Lung (tissue), 12 donors: ENCODE data around the gene SLC41A3. TPM values are rescaled to one million over a fixed set of nuclear protein-coding genes. Genes with fewer than 3 reads are reported as not detected.

Experiments
- ATAC-seq: fragments of 200-7000 bp; cut with Tn5 transposase; one replicate; pipeline ENCODE4 v1.9.1; 2020; ENCODE audit warnings: moderate number of reproducible peaks; ENCODE audit not compliant: insufficient read depth, low FRiP score
- DNase-seq, 3 donors: peaks; one replicate each; pipeline ENCODE4 v3.0.0-alpha.2; 2013 to 2017
- H3K27ac ChIP-seq, 2 donors: one replicate each; pipeline ENCODE4 v1.5.1; 2013; ENCODE audit warnings: mild to moderate bottlenecking in 2 of 2, moderate library complexity in 2 of 2, control low read depth in 1 of 2, inconsistent platforms in 1 of 2, low read depth in 1 of 2, low read length in 1 of 2
- H3K27me3 ChIP-seq, 3 donors: one replicate each; pipeline ENCODE4 v1.5.1; 2013; ENCODE audit warnings: low read length in 2 of 3; ENCODE audit not compliant: control insufficient read depth in 3 of 3, insufficient read depth in 3 of 3
- H3K36me3 ChIP-seq, 4 donors: one replicate each; pipeline ENCODE4 v1.5.1; 2013; ENCODE audit warnings: low read length in 4 of 4, mild to moderate bottlenecking in 1 of 4, moderate library complexity in 1 of 4; ENCODE audit not compliant: control insufficient read depth in 4 of 4, insufficient read depth in 4 of 4
- H3K4me1 ChIP-seq, 5 donors: one replicate each; pipeline ENCODE4 v1.5.1; 2013; ENCODE audit warnings: low read length in 5 of 5, mild to moderate bottlenecking in 2 of 5, moderate library complexity in 1 of 5; ENCODE audit not compliant: control insufficient read depth in 5 of 5, insufficient read depth in 5 of 5
- H3K4me3 ChIP-seq: one replicate; pipeline ENCODE4 v1.5.1; 2013; ENCODE audit warnings: mild to moderate bottlenecking, control low read depth, moderate library complexity
- H3K9ac ChIP-seq, 2 donors: one replicate each; pipeline ENCODE4 v1.5.1; 2013; ENCODE audit warnings: low read length in 2 of 2, control low read depth in 1 of 2; ENCODE audit not compliant: insufficient read depth in 1 of 2
- H3K9me3 ChIP-seq, 4 donors: one replicate each; pipeline ENCODE4 v1.5.1; 2013; ENCODE audit warnings: low read length in 3 of 4, mild to moderate bottlenecking in 1 of 4, moderate library complexity in 1 of 4; ENCODE audit not compliant: control insufficient read depth in 4 of 4, insufficient read depth in 3 of 4
- WGBS, 2 donors: extraction: QIAGEN DNeasy Blood & Tissue Kit; methylation state at CpG; one replicate each; pipeline ENCODE4 v1.1.7; 2013; 5-methylcytosine and 5-hydroxymethylcytosine counted together
- polyA plus RNA-seq, 2 donors: library from polyadenylated mRNA; stranded (reverse); fragments of 200-250 nt; gene quantifications; one replicate each; pipeline ENCODE4 v1.2.1, GENCODE V29; 2013
- total RNA-seq, 2 donors: library from RNA; depleted of rRNA in 1 of 2; stranded (reverse); fragments of >200 nt in 1 of 2; gene quantifications; one replicate each; pipeline ENCODE4 v1.2.1, GENCODE V29; 2014 to 2021
- TF ChIP-seq, protein P1 (sequence below): IDR thresholded peaks from 2 replicates; pipeline ENCODE4 v1.5.1; 2012; ENCODE audit warnings: mild to moderate bottlenecking; ENCODE audit errors: control extremely low read depth, extremely low read depth
- donor health status: control.
- donor health status: control.
- donor health status: Bipolar disorder and iron deficiency.
- donor health status: healthy.
- donor health status: DM: yes; HTN: yes; CAD: no.

SLC41A3 gene
- total and polyA plus RNA-seq, 4 donors: 16.9 to 50.2 (median 34.8) TPM

DNA sequence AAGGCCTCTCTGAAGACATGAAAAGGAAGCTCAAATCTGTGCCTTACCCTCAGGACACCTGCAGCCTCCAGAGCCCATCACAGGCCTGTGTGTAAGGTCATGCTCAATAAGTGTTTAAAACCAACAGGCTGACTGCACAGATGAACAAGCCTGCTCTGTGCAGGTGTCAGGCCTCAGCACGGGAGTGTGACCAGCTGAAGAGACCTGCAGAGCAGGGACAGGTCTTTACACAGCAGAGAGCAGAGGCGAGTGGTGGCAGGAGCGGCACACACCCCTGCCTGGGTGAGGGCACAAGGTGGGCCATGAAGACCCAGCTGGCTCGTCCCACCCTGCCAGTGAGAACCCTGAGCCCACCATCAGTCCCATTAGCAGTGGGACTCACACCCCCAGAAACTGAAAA, 58.1 kb downstream of the SLC41A3 start:
- no peaks in the 10 kb centered on the region for H3K27me3 ChIP-seq
- H3K4me3 ChIP-seq: no peak overlapping the region
- peaks cover 0 to 11% (median 4%) of the 10 kb centered on the region in 4 donors for H3K9me3 ChIP-seq
- DNase-seq: no peak
- WGBS, 2 donors: 93 to 98% methylated on average over 4 of the region's 4 CpGs
- no peak overlapping the region for H3K27ac ChIP-seq
- TF ChIP-seq, protein P1, sequence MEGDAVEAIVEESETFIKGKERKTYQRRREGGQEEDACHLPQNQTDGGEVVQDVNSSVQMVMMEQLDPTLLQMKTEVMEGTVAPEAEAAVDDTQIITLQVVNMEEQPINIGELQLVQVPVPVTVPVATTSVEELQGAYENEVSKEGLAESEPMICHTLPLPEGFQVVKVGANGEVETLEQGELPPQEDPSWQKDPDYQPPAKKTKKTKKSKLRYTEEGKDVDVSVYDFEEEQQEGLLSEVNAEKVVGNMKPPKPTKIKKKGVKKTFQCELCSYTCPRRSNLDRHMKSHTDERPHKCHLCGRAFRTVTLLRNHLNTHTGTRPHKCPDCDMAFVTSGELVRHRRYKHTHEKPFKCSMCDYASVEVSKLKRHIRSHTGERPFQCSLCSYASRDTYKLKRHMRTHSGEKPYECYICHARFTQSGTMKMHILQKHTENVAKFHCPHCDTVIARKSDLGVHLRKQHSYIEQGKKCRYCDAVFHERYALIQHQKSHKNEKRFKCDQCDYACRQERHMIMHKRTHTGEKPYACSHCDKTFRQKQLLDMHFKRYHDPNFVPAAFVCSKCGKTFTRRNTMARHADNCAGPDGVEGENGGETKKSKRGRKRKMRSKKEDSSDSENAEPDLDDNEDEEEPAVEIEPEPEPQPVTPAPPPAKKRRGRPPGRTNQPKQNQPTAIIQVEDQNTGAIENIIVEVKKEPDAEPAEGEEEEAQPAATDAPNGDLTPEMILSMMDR: no peak
- no peak for ATAC-seq
- no peak overlapping the region for H3K9ac ChIP-seq
- peaks cover 0 to 30% (median 24%) of the 10 kb centered on the region in 4 donors for H3K36me3 ChIP-seq
- H3K4me1 ChIP-seq: no peaks in the 10 kb centered on the region

DNA sequence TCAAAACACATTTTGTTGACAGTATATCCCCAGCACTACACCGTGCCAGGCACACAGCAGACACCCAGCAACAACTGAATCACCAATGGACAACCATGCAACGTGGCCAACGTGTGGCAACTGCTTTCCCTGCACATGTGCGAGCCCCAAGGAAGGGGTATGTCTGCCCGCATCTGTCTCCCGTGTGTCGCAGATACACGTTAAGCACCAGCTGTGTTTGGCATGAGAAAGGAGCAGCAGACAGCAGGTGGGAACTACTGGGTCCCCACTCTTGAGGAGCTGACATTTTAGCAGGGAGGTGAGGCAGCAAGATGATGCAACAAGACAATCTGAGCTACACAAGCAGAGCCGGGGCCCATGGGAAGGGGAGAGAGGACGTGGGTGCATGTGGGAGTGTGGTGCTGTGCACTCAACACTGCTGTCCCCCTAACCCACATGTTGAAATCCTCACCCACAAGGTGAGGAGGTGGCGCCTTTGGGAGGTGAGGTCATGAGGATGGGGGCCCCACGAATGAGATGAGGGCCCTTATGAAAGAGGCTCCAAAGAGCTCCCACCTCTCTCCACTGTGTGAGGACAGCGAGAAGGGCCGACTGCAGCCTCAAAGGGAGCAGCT, 58.7 kb downstream of the SLC41A3 start:
- peaks cover 0 to 11% (median 4%) of the 10 kb centered on the region in 4 donors for H3K9me3 ChIP-seq
- H3K27ac ChIP-seq: no peak overlapping the region
- TF ChIP-seq, protein P1: no peak
- no peak overlapping the region for H3K4me3 ChIP-seq
- peaks cover 0 to 30% (median 24%) of the 10 kb centered on the region in 4 donors for H3K36me3 ChIP-seq
- DNase-seq (no peak), ATAC-seq (no peak)
- H3K4me1 ChIP-seq: no peaks in the 10 kb centered on the region
- 84 to 87% methylated on average over 14 of the region's 14 CpGs for WGBS, 2 donors
- H3K27me3 ChIP-seq: no peaks in the 10 kb centered on the region
- H3K9ac ChIP-seq: no peak overlapping the region

DNA sequence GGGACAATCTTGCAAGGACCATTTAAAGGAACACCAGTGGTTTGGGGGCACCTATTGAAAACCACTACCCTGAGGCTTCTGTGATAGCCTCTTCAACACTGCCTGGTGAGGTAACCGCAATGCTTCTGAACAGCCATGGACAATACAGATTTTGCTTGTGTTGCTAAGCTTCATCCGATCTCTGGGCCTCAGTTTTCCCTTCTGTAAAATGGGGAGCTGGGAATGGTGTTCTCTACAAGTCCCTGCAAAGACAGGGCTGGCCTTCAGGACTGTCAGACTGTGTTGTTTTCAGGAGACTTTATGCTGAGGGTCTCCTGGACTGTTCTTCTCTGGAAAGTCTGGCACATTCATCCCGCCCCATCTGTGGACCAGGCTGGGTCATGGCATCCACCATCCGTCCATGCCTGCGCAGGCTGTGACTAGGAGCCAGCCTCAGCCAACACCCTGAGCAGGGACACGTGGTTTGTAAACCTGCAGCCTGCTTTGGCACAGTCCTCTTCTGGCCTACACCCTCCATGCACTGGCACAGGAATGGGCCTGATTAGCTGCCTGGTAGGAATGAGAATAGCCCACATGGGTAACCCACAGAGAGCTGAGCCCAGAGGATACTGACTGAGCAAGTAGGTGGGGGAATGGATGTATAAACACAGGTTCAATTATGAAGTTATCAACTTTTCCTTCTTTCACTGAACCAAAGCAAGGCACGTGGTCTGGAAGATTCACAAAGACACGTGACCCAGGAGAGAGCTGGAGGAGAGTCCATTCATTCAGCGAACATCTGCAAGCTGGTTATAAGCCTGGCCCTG, 59.7 kb downstream of the SLC41A3 start:
- peaks cover 0 to 30% (median 24%) of the 10 kb centered on the region in 4 donors for H3K36me3 ChIP-seq
- TF ChIP-seq, protein P1: no peak

More for the DNA sequence above, 59.7 kb downstream of the SLC41A3 start:
- ATAC-seq (no peak), DNase-seq (no peak)
- H3K9me3 ChIP-seq: peaks cover 0 to 11% (median 4%) of the 10 kb centered on the region in 4 donors
- no peak overlapping the region for H3K4me3 ChIP-seq
- H3K9ac ChIP-seq: no peak overlapping the region
- no peaks in the 10 kb centered on the region for H3K4me1 ChIP-seq
- H3K27me3 ChIP-seq: no peaks in the 10 kb centered on the region
- no peak overlapping the region for H3K27ac ChIP-seq
- WGBS, 2 donors: 96% methylated on average over 9 of the region's 9 CpGs
